RCC 7860 (cell line): Measurements from ENCODE around the gene DMBT1.
"Not testable (repeated sequence)": the region's sequence is repeated elsewhere in the genome, so short reads cannot be mapped to it uniquely, and the experiment has no call there.

Source experiments
- DNase-seq: peaks from one replicate; pipeline ENCODE4 v3.0.0-alpha.2; 2015; ENCODE audit warnings: low spot score
- FAIRE-seq: peaks from 2 replicates; lab custom pipeline; 2012; peaks lifted over from hg19 to GRCh38; lab: Jason Lieb, UNC

The DMBT1 gene

GRCh38 chr10:122577311-122577885 lies 16.8 kb downstream of the DMBT1 start:
- FAIRE-seq (no peak), DNase-seq (no peak)

- not testable (repeated sequence) for DNase-seq, FAIRE-seq
These were observed 25.5 kb downstream of the DMBT1 start for GRCh38 chr10:122586070-122586469.

- no peak for FAIRE-seq
- DNase-seq, result no peak
These were observed 26.7 kb downstream of the DMBT1 start for GRCh38 chr10:122587098-122587760.

GRCh38 chr10:122588381-122588780 lies 27.8 kb downstream of the DMBT1 start:
- DNase-seq (no peak), FAIRE-seq (no peak)

GRCh38 chr10:122590153-122590552 lies 29.6 kb downstream of the DMBT1 start:
- DNase-seq (no peak), FAIRE-seq (no peak)

GRCh38 chr10:122591736-122592135 lies 31.2 kb downstream of the DMBT1 start:
- DNase-seq (no peak), FAIRE-seq (no peak)

- FAIRE-seq (no peak), DNase-seq (no peak)
These were observed 31.6 kb downstream of the DMBT1 start for GRCh38 chr10:122592161-122592560.

- FAIRE-seq, result no peak
These were observed 57.1 kb downstream of the DMBT1 start for GRCh38 chr10:122617476-122618270.

GRCh38 chr10:122618461-122619165 lies 58.1 kb downstream of the DMBT1 start:
- FAIRE-seq (no peak), DNase-seq (no peak)

More at GRCh38 chr10:122617476-122618270, 57.1 kb downstream of the DMBT1 start:
- DNase-seq, result no peak

- not testable (repeated sequence) for FAIRE-seq, DNase-seq
These were observed 60.4 kb downstream of the DMBT1 start for GRCh38 chr10:122620961-122621360.

GRCh38 chr10:122624546-122624945 lies 64.0 kb downstream of the DMBT1 start:
- DNase-seq (no peak), FAIRE-seq (no peak)

- DNase-seq (no peak), FAIRE-seq (no peak)
These were observed 70.0 kb downstream of the DMBT1 start for GRCh38 chr10:122630526-122630925.

GRCh38 chr10:122632031-122632430 lies 71.5 kb downstream of the DMBT1 start:
- DNase-seq (no peak), FAIRE-seq (no peak)

GRCh38 chr10:122632576-122632975 lies 72.0 kb downstream of the DMBT1 start:
- DNase-seq (no peak), FAIRE-seq (no peak)

GRCh38 chr10:122636953-122637352 lies 76.4 kb downstream of the DMBT1 start:
- DNase-seq, result no peak
- no peak for FAIRE-seq

- FAIRE-seq, result no peak
- DNase-seq, result no peak
These were observed 76.8 kb downstream of the DMBT1 start for GRCh38 chr10:122637376-122637775.

GRCh38 chr10:122638106-122638505 lies 77.6 kb downstream of the DMBT1 start:
- FAIRE-seq (no peak), DNase-seq (no peak)

GRCh38 chr10:122639801-122640200 lies 79.2 kb downstream of the DMBT1 start:
- no peak for FAIRE-seq
- DNase-seq, result no peak

GRCh38 chr10:122640921-122641320 lies 80.4 kb downstream of the DMBT1 start:
- FAIRE-seq, result no peak

GRCh38 chr10:122642726-122643605 lies 82.4 kb downstream of the DMBT1 start:
- DNase-seq, result no peak
- no peak for FAIRE-seq

More at GRCh38 chr10:122640921-122641320, 80.4 kb downstream of the DMBT1 start:
- DNase-seq, result no peak
